WTC11 (cell line): ENCODE data around the gene MTMR3. TPM values are rescaled to one million over a fixed set of nuclear protein-coding genes. Genes with fewer than 3 reads are reported as not detected.

Experiments
- ATAC-seq: fragments of 200-7000 bp; cut with Tn5 transposase; 2 replicates; pipeline ENCODE4 v1.10.0; 2021; ENCODE audit warnings: mild to moderate bottlenecking, moderate library complexity
- CTCF ChIA-PET: fragments of 300-600 bp; sonication (Branson Sonifier 250); formaldehyde crosslinking; loops from one replicate; lab custom pipeline; 2021; ENCODE audit warnings: antibody characterized with exemption; lab: Charles Lee
- POLR2A ChIA-PET: fragments of 350-600 bp; sonication (Branson Sonifier 250); formaldehyde crosslinking; loops from one replicate; lab custom pipeline; 2021; ENCODE audit warnings: antibody characterized with exemption; lab: Charles Lee
- DNase-seq: peaks from one replicate; pipeline ENCODE4 v3.0.0; 2021; ENCODE audit warnings: low spot score
- H3K27ac Mint-ChIP-seq: 2 replicates; pipeline ENCODE4 v1.8.0; 2021; ENCODE audit warnings: mixed read lengths
- H3K27me3 Mint-ChIP-seq: 2 replicates; pipeline ENCODE4 v1.8.0; 2021; ENCODE audit warnings: low read depth, mild to moderate bottlenecking, moderate library complexity, mixed read lengths
- H3K36me3 Mint-ChIP-seq: 2 replicates; pipeline ENCODE4 v1.8.0; 2021; ENCODE audit warnings: mixed read lengths
- H3K4me1 Mint-ChIP-seq: 2 replicates; pipeline ENCODE4 v1.8.0; 2022; ENCODE audit warnings: mixed read lengths
- H3K4me3 Mint-ChIP-seq: 2 replicates; pipeline ENCODE4 v1.8.0; 2021; ENCODE audit warnings: mild to moderate bottlenecking, moderate library complexity, mixed read lengths
- H3K9me3 Mint-ChIP-seq: 2 replicates; pipeline ENCODE4 v1.8.0; 2021; ENCODE audit warnings: mixed read lengths
- EMX1 ChIP-seq: fragments of 250-450 bp; sonication (Bioruptor Pico); IDR thresholded peaks from 2 replicates; pipeline ENCODE4 v1.8.0; 2021; ENCODE audit warnings: mild to moderate bottlenecking
- GRHL2 ChIP-seq: fragments of 250-450 bp; sonication (Bioruptor Pico); IDR thresholded peaks from 2 replicates; pipeline ENCODE4 v1.8.0; 2022; ENCODE audit warnings: mild to moderate bottlenecking, moderate library complexity; ENCODE audit not compliant: insufficient replicate concordance, severe bottlenecking
- GTF2I ChIP-seq: fragments of 250-450 bp; sonication (Bioruptor Pico); conservative IDR thresholded peaks from 2 replicates; pipeline ENCODE4 v1.4.0; 2021; ENCODE audit warnings: mild to moderate bottlenecking
- MXD4 ChIP-seq: fragments of 250-450 bp; sonication (Bioruptor Pico); IDR thresholded peaks from 2 replicates; pipeline ENCODE4 v1.8.0; 2021; ENCODE audit warnings: mild to moderate bottlenecking, moderate library complexity, borderline replicate concordance
- NFYB ChIP-seq: sonication (generic); formaldehyde crosslinking; conservative IDR thresholded peaks from 2 replicates; pipeline ENCODE4 v1.8.0; 2022; ENCODE audit warnings: low read depth, missing genetic modification reagents
- NR2C2 ChIP-seq: sonication (generic); formaldehyde crosslinking; IDR thresholded peaks from 2 replicates; pipeline ENCODE4 v1.8.0; 2022; ENCODE audit warnings: mild to moderate bottlenecking, missing genetic modification reagents
- SMAD3 ChIP-seq: sonication (generic); formaldehyde crosslinking; IDR thresholded peaks from 2 replicates; pipeline ENCODE4 v1.8.0; 2022; ENCODE audit warnings: missing genetic modification reagents, mild to moderate bottlenecking, borderline replicate concordance
- TEAD4 ChIP-seq: sonication (generic); formaldehyde crosslinking; IDR thresholded peaks from 2 replicates; pipeline ENCODE4 v1.8.0; 2022; ENCODE audit warnings: mild to moderate bottlenecking, missing genetic modification reagents
- ZNF121 ChIP-seq: sonication (generic); formaldehyde crosslinking; IDR thresholded peaks from 2 replicates; pipeline ENCODE4 v1.8.0; 2023; ENCODE audit warnings: missing genetic modification reagents
- total RNA-seq: library from RNA; stranded (reverse); gene quantifications from 3 replicates; pipeline ENCODE4 v1.2.3, GENCODE V29; 2021
- TF ChIP-seq, protein P1 (sequence below): sonication (generic); formaldehyde crosslinking; IDR thresholded peaks from 2 replicates; pipeline ENCODE4 v1.8.1; 2022; ENCODE audit warnings: low read depth, missing genetic modification reagents, borderline replicate concordance
- TF ChIP-seq, protein P2 (sequence below): sonication (generic); formaldehyde crosslinking; IDR thresholded peaks from 2 replicates; pipeline ENCODE4 v1.8.1; 2023; ENCODE audit warnings: mild to moderate bottlenecking, moderate library complexity, missing genetic modification reagents
- TF ChIP-seq, protein P3 (sequence below): fragments of 250-450 bp; sonication (Bioruptor Pico); IDR thresholded peaks from 2 replicates; pipeline ENCODE4 v1.9.0; 2021; ENCODE audit warnings: mild to moderate bottlenecking
- TF ChIP-seq, protein P4 (sequence below): sonication (generic); formaldehyde crosslinking; IDR thresholded peaks from 2 replicates; pipeline ENCODE4 v1.8.1; 2022; ENCODE audit warnings: mild to moderate bottlenecking, moderate library complexity, missing genetic modification reagents
- TF ChIP-seq, protein P5 (sequence below): sonication (generic); formaldehyde crosslinking; IDR thresholded peaks from 2 replicates; pipeline ENCODE4 v1.8.1; 2023; ENCODE audit warnings: mild to moderate bottlenecking, missing genetic modification reagents, borderline replicate concordance
- TF ChIP-seq, protein P6 (sequence below): fragments of 250-450 bp; sonication (Bioruptor Pico); IDR thresholded peaks from 2 replicates; pipeline ENCODE4 v1.9.0; 2021; ENCODE audit warnings: moderate library complexity, mild to moderate bottlenecking, inconsistent platforms, borderline replicate concordance
- TF ChIP-seq, protein P7 (sequence below): fragments of 250-450 bp; sonication (Bioruptor Pico); IDR thresholded peaks from 2 replicates; pipeline ENCODE4 v1.8.0; 2021; ENCODE audit warnings: mild to moderate bottlenecking

Gene MTMR3
- total RNA-seq, 1 experiment from 2014 or later, result 19.2 TPM

DNA sequence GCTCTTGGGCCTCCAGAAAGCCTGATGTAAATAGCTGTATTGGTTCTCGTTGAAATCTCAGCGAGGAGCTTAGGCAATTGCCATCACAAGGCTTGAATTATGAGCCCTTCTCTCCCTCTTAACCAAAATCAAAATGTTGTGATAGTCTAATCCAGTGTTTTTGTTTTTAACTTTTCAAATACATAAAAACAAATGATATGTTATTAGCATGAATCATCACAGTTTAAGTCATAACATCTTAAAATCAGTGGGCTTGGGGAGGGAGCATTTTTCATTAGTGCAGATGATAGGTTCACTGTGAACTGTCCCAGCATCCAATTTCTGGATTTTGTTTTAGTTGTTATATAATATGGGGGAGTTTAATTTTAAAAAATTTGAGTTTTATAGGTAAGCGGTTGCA, 148.4 kb downstream of the MTMR3 start:
- TF ChIP-seq, protein P1, sequence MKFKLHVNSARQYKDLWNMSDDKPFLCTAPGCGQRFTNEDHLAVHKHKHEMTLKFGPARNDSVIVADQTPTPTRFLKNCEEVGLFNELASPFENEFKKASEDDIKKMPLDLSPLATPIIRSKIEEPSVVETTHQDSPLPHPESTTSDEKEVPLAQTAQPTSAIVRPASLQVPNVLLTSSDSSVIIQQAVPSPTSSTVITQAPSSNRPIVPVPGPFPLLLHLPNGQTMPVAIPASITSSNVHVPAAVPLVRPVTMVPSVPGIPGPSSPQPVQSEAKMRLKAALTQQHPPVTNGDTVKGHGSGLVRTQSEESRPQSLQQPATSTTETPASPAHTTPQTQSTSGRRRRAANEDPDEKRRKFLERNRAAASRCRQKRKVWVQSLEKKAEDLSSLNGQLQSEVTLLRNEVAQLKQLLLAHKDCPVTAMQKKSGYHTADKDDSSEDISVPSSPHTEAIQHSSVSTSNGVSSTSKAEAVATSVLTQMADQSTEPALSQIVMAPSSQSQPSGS, result no peak
- TF ChIP-seq EMX1 (no peak), ZNF121 (CRISPR knock-in tag) (no peak), NFYB (CRISPR knock-in tag) (no peak), TEAD4 (CRISPR knock-in tag) (no peak), NR2C2 (CRISPR knock-in tag) (no peak), GRHL2 (CRISPR knock-in tag) (no peak), MXD4 (no peak), GTF2I (CRISPR knock-in tag) (no peak), SMAD3 (no peak)
- TF ChIP-seq, protein P2, sequence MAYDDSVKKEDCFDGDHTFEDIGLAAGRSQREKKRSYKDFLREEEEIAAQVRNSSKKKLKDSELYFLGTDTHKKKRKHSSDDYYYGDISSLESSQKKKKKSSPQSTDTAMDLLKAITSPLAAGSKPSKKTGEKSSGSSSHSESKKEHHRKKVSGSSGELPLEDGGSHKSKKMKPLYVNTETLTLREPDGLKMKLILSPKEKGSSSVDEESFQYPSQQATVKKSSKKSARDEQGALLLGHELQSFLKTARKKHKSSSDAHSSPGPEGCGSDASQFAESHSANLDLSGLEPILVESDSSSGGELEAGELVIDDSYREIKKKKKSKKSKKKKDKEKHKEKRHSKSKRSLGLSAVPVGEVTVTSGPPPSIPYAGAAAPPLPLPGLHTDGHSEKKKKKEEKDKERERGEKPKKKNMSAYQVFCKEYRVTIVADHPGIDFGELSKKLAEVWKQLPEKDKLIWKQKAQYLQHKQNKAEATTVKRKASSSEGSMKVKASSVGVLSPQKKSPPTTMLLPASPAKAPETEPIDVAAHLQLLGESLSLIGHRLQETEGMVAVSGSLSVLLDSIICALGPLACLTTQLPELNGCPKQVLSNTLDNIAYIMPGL, result no peak
- TF ChIP-seq, protein P3, sequence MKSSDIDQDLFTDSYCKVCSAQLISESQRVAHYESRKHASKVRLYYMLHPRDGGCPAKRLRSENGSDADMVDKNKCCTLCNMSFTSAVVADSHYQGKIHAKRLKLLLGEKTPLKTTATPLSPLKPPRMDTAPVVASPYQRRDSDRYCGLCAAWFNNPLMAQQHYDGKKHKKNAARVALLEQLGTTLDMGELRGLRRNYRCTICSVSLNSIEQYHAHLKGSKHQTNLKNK (CRISPR knock-in tag), result no peak
- TF ChIP-seq, protein P4, sequence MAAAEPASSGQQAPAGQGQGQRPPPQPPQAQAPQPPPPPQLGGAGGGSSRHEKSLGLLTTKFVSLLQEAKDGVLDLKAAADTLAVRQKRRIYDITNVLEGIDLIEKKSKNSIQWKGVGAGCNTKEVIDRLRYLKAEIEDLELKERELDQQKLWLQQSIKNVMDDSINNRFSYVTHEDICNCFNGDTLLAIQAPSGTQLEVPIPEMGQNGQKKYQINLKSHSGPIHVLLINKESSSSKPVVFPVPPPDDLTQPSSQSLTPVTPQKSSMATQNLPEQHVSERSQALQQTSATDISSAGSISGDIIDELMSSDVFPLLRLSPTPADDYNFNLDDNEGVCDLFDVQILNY (CRISPR knock-in tag), result no peak
- TF ChIP-seq, protein P5, sequence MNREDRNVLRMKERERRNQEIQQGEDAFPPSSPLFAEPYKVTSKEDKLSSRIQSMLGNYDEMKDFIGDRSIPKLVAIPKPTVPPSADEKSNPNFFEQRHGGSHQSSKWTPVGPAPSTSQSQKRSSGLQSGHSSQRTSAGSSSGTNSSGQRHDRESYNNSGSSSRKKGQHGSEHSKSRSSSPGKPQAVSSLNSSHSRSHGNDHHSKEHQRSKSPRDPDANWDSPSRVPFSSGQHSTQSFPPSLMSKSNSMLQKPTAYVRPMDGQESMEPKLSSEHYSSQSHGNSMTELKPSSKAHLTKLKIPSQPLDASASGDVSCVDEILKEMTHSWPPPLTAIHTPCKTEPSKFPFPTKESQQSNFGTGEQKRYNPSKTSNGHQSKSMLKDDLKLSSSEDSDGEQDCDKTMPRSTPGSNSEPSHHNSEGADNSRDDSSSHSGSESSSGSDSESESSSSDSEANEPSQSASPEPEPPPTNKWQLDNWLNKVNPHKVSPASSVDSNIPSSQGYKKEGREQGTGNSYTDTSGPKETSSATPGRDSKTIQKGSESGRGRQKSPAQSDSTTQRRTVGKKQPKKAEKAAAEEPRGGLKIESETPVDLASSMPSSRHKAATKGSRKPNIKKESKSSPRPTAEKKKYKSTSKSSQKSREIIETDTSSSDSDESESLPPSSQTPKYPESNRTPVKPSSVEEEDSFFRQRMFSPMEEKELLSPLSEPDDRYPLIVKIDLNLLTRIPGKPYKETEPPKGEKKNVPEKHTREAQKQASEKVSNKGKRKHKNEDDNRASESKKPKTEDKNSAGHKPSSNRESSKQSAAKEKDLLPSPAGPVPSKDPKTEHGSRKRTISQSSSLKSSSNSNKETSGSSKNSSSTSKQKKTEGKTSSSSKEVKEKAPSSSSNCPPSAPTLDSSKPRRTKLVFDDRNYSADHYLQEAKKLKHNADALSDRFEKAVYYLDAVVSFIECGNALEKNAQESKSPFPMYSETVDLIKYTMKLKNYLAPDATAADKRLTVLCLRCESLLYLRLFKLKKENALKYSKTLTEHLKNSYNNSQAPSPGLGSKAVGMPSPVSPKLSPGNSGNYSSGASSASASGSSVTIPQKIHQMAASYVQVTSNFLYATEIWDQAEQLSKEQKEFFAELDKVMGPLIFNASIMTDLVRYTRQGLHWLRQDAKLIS, result no peak
- TF ChIP-seq, protein P6, sequence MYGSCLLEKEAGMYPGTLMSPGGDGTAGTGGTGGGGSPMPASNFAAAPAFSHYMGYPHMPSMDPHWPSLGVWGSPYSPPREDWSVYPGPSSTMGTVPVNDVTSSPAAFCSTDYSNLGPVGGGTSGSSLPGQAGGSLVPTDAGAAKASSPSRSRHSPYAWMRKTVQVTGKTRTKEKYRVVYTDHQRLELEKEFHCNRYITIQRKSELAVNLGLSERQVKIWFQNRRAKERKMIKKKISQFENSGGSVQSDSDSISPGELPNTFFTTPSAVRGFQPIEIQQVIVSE (CRISPR knock-in tag), result no peak
- TF ChIP-seq, protein P7, sequence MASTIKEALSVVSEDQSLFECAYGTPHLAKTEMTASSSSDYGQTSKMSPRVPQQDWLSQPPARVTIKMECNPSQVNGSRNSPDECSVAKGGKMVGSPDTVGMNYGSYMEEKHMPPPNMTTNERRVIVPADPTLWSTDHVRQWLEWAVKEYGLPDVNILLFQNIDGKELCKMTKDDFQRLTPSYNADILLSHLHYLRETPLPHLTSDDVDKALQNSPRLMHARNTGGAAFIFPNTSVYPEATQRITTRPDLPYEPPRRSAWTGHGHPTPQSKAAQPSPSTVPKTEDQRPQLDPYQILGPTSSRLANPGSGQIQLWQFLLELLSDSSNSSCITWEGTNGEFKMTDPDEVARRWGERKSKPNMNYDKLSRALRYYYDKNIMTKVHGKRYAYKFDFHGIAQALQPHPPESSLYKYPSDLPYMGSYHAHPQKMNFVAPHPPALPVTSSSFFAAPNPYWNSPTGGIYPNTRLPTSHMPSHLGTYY (CRISPR knock-in tag), result no peak
- TF ChIP-seq, all 79 proteins: peak for 0
- Mint-ChIP-seq H3K4me3 (no peak overlapping the region), H3K27ac (no peak overlapping the region), H3K36me3 (no peaks in the 10 kb centered on the region), H3K9me3 (no peaks in the 10 kb centered on the region), H3K27me3 (no peaks in the 10 kb centered on the region), H3K4me1 (no peaks in the 10 kb centered on the region)
- no peak for DNase-seq
- ChIA-PET CTCF (interaction anchor here (0.5 kb wide), 1 partner anchor 304 kb away, joined by 4 read pairs; no protein-coding TSS in a partner anchor), POLR2A (no interaction called here)
- no peak for ATAC-seq
